WERI-Rb-1 (cell line): ENCODE data around the gene PTPRN2.
A peak's percentile ranks its signal among the peaks of the same experiment; 100 is the strongest.

Source experiments
- DNase-seq: peaks from one replicate; pipeline ENCODE4 v3.0.0-alpha.2; 2020
- H3K27ac ChIP-seq: fragments of 250-450 bp; sonication (Bioruptor Pico); 2 replicates; pipeline ENCODE4 v1.5.1; 2020; ENCODE audit warnings: mild to moderate bottlenecking, moderate library complexity
- H3K27me3 ChIP-seq: fragments of 250-450 bp; sonication (Bioruptor Pico); 2 replicates; pipeline ENCODE4 v1.5.1; 2021; ENCODE audit warnings: mild to moderate bottlenecking, low read depth, moderate library complexity; ENCODE audit not compliant: insufficient read depth, severe bottlenecking
- H3K36me3 ChIP-seq: fragments of 250-450 bp; sonication (Bioruptor Pico); 2 replicates; pipeline ENCODE4 v1.5.1; 2020; ENCODE audit warnings: mild to moderate bottlenecking, moderate library complexity
- H3K4me3 ChIP-seq: 2 replicates; pipeline ENCODE4 v1.5.1; 2011; ENCODE audit warnings: low read depth, mild to moderate bottlenecking, control low read depth, low read length
- H3K9me3 ChIP-seq: fragments of 250-450 bp; sonication (Bioruptor Pico); 2 replicates; pipeline ENCODE4 v1.5.1; 2021; ENCODE audit warnings: mild to moderate bottlenecking, moderate library complexity; ENCODE audit not compliant: severe bottlenecking
- CTCF ChIP-seq: IDR thresholded peaks from 2 replicates; pipeline ENCODE4 v1.5.1; 2011; ENCODE audit warnings: low read depth, mild to moderate bottlenecking, control low read depth, inconsistent platforms, low read length

The PTPRN2 gene

GRCh38 chr7:157671358-157672255 is 916.0 kb downstream of the PTPRN2 start:
- no peaks in the 10 kb centered on the region for H3K27me3 ChIP-seq
- H3K9me3 ChIP-seq: no peaks in the 10 kb centered on the region
- no peaks in the 10 kb centered on the region; the same call in 1 of the 2 replicates for H3K36me3 ChIP-seq
- H3K27ac ChIP-seq: no peak overlapping the region
- no peak for TF ChIP-seq CTCF
- peak; percentile 2 for DNase-seq
- H3K4me3 ChIP-seq: no peak overlapping the region

GRCh38 chr7:157670490-157671357 is 916.9 kb downstream of the PTPRN2 start:
- no peaks in the 10 kb centered on the region for H3K27me3 ChIP-seq
- H3K36me3 ChIP-seq: no peaks in the 10 kb centered on the region; the same call in 1 of the 2 replicates
- no peak for TF ChIP-seq CTCF
- H3K9me3 ChIP-seq: no peaks in the 10 kb centered on the region
- peak; percentile 4 for DNase-seq
- no peak overlapping the region for H3K27ac ChIP-seq
- no peak overlapping the region for H3K4me3 ChIP-seq

GRCh38 chr7:157669768-157670351 is 917.8 kb downstream of the PTPRN2 start:
- no peak overlapping the region for H3K4me3 ChIP-seq
- no peaks in the 10 kb centered on the region for H3K27me3 ChIP-seq
- H3K9me3 ChIP-seq: no peaks in the 10 kb centered on the region

GRCh38 chr7:157668884-157669767 is 918.5 kb downstream of the PTPRN2 start:
- Histone ChIP-seq H3K4me3 (no peak overlapping the region), H3K27me3 (no peaks in the 10 kb centered on the region), H3K36me3 (no peaks in the 10 kb centered on the region), H3K9me3 (no peaks in the 10 kb centered on the region), H3K27ac (no peak overlapping the region)
- no peak for TF ChIP-seq CTCF
- no peak for DNase-seq

More at GRCh38 chr7:157669768-157670351, 917.8 kb downstream of the PTPRN2 start:
- H3K36me3 ChIP-seq: no peaks in the 10 kb centered on the region; the same call in 1 of the 2 replicates
- no peak for DNase-seq
- TF ChIP-seq CTCF: no peak
- no peak overlapping the region for H3K27ac ChIP-seq
